ENCODE data around the gene RAB10. TPM values are rescaled to one million over a fixed set of nuclear protein-coding genes. Genes with fewer than 3 reads are reported as not detected.
"Not testable (repeated sequence)": the region's sequence is repeated elsewhere in the genome, so short reads cannot be mapped to it uniquely, and the experiment has no call there.

RAB10 gene
- total RNA-seq, 3 donors from 2014 or later, result 82.6 to 101 (median 100) TPM

- TF ChIP-seq CTCF (IDR thresholded peaks at IDR 0.05) (no peak), POLR2A (IDR thresholded peaks at IDR 0.05) (no peak), POLR2AphosphoS5 (IDR thresholded peaks at IDR 0.05) (no peak)
- H3K4me1 ChIP-seq, result no peaks in the 10 kb centered on the region
- no peaks in the 10 kb centered on the region for H3K9me3 ChIP-seq
- H3K27me3 ChIP-seq, result no peaks in the 10 kb centered on the region
- no peaks in the 10 kb centered on the region for H3K36me3 ChIP-seq
- no peak for DNase-seq (ENCODE audit: low spot score in 2 of 2)
- H3K27ac ChIP-seq, result no peak overlapping the region
- H3K4me3 ChIP-seq, result no peak overlapping the region
- intact Hi-C loops (cut with DNase I; ENCODE audit: low total_unique reads), result no loop called here
Observed at GRCh38 chr2:26162963-26163362, 129.1 kb downstream of the RAB10 start.

GRCh38 chr2:26164231-26164630, 130.3 kb downstream of the RAB10 start:
- Histone ChIP-seq H3K27ac (no peak overlapping the region), H3K36me3 (no peaks in the 10 kb centered on the region), H3K9me3 (no peaks in the 10 kb centered on the region), H3K27me3 (no peaks in the 10 kb centered on the region), H3K4me1 (no peaks in the 10 kb centered on the region), H3K4me3 (no peak overlapping the region)
- intact Hi-C loops (cut with DNase I; ENCODE audit: low total_unique reads), result no loop called here
- DNase-seq (ENCODE audit: low spot score in 2 of 2), result no peak
- TF ChIP-seq POLR2AphosphoS5 (IDR thresholded peaks at IDR 0.05), result no peak
- no peak for TF ChIP-seq POLR2A (IDR thresholded peaks at IDR 0.05)
- no peak for TF ChIP-seq CTCF (IDR thresholded peaks at IDR 0.05)

- H3K4me3 ChIP-seq, result no peak overlapping the region
- DNase-seq (ENCODE audit: low spot score in 2 of 2), result peak in 1 of 2 donors; percentile 7
- no peak for TF ChIP-seq POLR2AphosphoS5 (IDR thresholded peaks at IDR 0.05)
- TF ChIP-seq CTCF (IDR thresholded peaks at IDR 0.05), result no peak
- no peak for TF ChIP-seq POLR2A (IDR thresholded peaks at IDR 0.05)
- no peaks in the 10 kb centered on the region for H3K36me3 ChIP-seq
- no peaks in the 10 kb centered on the region for H3K9me3 ChIP-seq
- H3K27me3 ChIP-seq, result no peaks in the 10 kb centered on the region
- no peak overlapping the region for H3K27ac ChIP-seq
- intact Hi-C loops (cut with DNase I; ENCODE audit: low total_unique reads), result no loop called here
- no peaks in the 10 kb centered on the region for H3K4me1 ChIP-seq
Observed at GRCh38 chr2:26164641-26165211, 130.8 kb downstream of the RAB10 start.

GRCh38 chr2:26165403-26165802, 131.5 kb downstream of the RAB10 start:
- no peaks in the 10 kb centered on the region for H3K9me3 ChIP-seq
- no peaks in the 10 kb centered on the region for H3K36me3 ChIP-seq
- TF ChIP-seq POLR2A (IDR thresholded peaks at IDR 0.05) (no peak), POLR2AphosphoS5 (IDR thresholded peaks at IDR 0.05) (no peak), CTCF (IDR thresholded peaks at IDR 0.05) (no peak)
- no peak overlapping the region for H3K4me3 ChIP-seq
- H3K4me1 ChIP-seq, result no peaks in the 10 kb centered on the region
- intact Hi-C loops (cut with DNase I; ENCODE audit: low total_unique reads), result no loop called here
- H3K27ac ChIP-seq, result no peak overlapping the region
- no peaks in the 10 kb centered on the region for H3K27me3 ChIP-seq
- DNase-seq (ENCODE audit: low spot score in 2 of 2), result no peak

GRCh38 chr2:26166541-26166940, 132.7 kb downstream of the RAB10 start:
- H3K9me3 ChIP-seq; H3K27ac ChIP-seq; H3K4me3 ChIP-seq; H3K4me1 ChIP-seq; H3K27me3 ChIP-seq; intact Hi-C loops (cut with DNase I; ENCODE audit: low total_unique reads); H3K36me3 ChIP-seq: not testable (repeated sequence)
- peak in 1 of 2 donors; percentile 0 for DNase-seq (ENCODE audit: low spot score in 2 of 2)

GRCh38 chr2:26168785-26169184, 134.9 kb downstream of the RAB10 start:
- no peaks in the 10 kb centered on the region for H3K36me3 ChIP-seq
- peaks cover 6 to 7% of the 10 kb centered on the region in 2 donors for H3K27me3 ChIP-seq
- TF ChIP-seq POLR2A (IDR thresholded peaks at IDR 0.05), result no peak
- TF ChIP-seq CTCF (IDR thresholded peaks at IDR 0.05), result no peak
- no peak for TF ChIP-seq POLR2AphosphoS5 (IDR thresholded peaks at IDR 0.05)
- H3K27ac ChIP-seq, result no peak overlapping the region
- intact Hi-C loops (cut with DNase I; ENCODE audit: low total_unique reads), result no loop called here
- H3K4me3 ChIP-seq, result no peak overlapping the region
- peaks cover 0 to 6% of the 10 kb centered on the region in 2 donors for H3K4me1 ChIP-seq
- no peak for DNase-seq (ENCODE audit: low spot score in 2 of 2)
- H3K9me3 ChIP-seq, result no peaks in the 10 kb centered on the region
